NCI-H2081 treated with DMSO at 0.1 percent for 48 hours (cell line): ENCODE data around the gene SKIC2.
"Not testable (repeated sequence)": the region's sequence is repeated elsewhere in the genome, so short reads cannot be mapped to it uniquely, and the experiment has no call there.

Experiments used
- DNase-seq: peaks from one replicate; lab custom pipeline; 2025; lab: John Stamatoyannopoulos, UW

Gene SKIC2

GRCh38 chr6:32004864-32005537 is 46.0 kb downstream of the SKIC2 start:
- not testable (repeated sequence) for DNase-seq

- not testable (repeated sequence) for DNase-seq
Observed at GRCh38 chr6:32005538-32005880, 46.5 kb downstream of the SKIC2 start.

- DNase-seq = not testable (repeated sequence)
Observed at GRCh38 chr6:32005991-32006529, 47.1 kb downstream of the SKIC2 start.

- DNase-seq = not testable (repeated sequence)
Observed at GRCh38 chr6:32007086-32007485, 48.1 kb downstream of the SKIC2 start.

DNA sequence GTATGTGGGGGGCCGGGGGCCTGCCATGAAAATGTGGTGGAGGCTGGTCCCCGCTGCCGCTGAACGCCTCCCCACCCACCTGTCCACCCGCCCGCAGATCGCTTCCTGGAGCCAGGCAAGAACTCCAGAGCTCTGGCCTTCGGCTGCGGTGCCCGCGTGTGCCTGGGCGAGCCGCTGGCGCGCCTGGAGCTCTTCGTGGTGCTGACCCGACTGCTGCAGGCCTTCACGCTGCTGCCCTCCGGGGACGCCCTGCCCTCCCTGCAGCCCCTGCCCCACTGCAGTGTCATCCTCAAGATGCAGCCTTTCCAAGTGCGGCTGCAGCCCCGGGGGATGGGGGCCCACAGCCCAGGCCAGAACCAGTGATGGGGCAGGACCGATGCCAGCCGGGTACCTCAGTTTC is 49.1 kb downstream of the SKIC2 start:
- DNase-seq = not testable (repeated sequence)

- DNase-seq = not testable (repeated sequence)
Observed at GRCh38 chr6:32008616-32009015, 49.6 kb downstream of the SKIC2 start.

GRCh38 chr6:32009537-32009936 is 50.6 kb downstream of the SKIC2 start:
- not testable (repeated sequence) for DNase-seq

GRCh38 chr6:32010856-32011530 is 52.0 kb downstream of the SKIC2 start:
- not testable (repeated sequence) for DNase-seq

- DNase-seq = not testable (repeated sequence)
Observed at GRCh38 chr6:32012941-32013617, 54.1 kb downstream of the SKIC2 start.

DNA sequence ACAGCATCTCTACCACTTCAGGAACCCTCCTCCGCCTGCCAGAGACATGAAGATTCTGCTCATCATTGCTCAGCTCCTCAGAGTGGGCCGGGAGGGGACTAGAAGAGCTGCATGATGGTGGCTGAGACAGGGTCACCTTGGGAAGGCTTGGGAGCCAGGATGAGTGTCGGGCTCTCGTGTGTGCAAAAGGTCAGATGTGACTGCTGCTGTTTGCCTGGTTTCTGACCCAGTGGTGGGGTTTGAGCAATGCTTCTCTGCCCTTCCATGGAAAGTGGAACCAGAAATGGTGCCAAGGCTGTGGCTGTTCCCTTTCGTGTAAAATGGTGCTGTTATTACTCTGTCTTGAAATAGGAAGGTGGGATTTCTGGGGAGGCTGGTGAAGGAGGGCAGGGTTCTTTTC is 54.8 kb downstream of the SKIC2 start:
- DNase-seq = not testable (repeated sequence)

DNA sequence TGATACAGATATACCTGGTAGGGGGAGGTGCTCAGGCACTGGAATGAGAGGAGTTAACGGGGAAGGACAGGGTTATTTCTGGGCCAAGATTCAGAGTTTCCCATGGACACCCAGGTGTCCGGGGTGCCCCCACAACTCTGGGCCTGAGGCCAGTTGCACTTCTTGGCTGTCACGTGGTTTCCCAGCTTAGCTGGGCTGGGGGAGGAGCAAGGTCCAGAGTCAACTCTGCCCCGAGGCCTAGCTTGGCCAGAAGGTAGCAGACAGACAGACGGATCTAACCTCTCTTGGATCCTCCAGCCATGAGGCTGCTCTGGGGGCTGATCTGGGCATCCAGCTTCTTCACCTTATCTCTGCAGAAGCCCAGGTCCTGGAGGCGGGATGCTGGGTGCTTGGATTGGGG is 55.6 kb downstream of the SKIC2 start, which contains the start of gene C4B:
Gene C4B, plus strand, starts transcription at position 249 of the 400 bp plus-strand sequence. Its CDS starts 51 bp downstream, at position 300.
- DNase-seq = not testable (repeated sequence)
